H9 (cell line): ENCODE data around the gene ZIC5. TPM values are rescaled to one million over a fixed set of nuclear protein-coding genes. Genes with fewer than 3 reads are reported as not detected.

Source experiments
- DNase-seq: peaks from one replicate; pipeline ENCODE4 v3.0.0-alpha.2; 2017
- H2AFZ ChIP-seq: one replicate; pipeline ENCODE4 v1.6.1; 2013; ENCODE audit warnings: mild to moderate bottlenecking, low read length, control low read depth, moderate library complexity
- H2AK5ac ChIP-seq: 2 replicates; pipeline ENCODE4 v1.6.1; 2013; ENCODE audit warnings: low read length, control low read depth, mixed read lengths; ENCODE audit not compliant: insufficient read length
- H2BK120ac ChIP-seq: one replicate; pipeline ENCODE4 v1.6.1; 2013; ENCODE audit warnings: low read depth, mild to moderate bottlenecking, low read length, control low read depth, inconsistent platforms; ENCODE audit not compliant: poor library complexity, severe bottlenecking
- H2BK12ac ChIP-seq: 2 replicates; pipeline ENCODE4 v1.6.1; 2013; ENCODE audit warnings: low read length, control low read depth, mixed read lengths, low read depth; ENCODE audit not compliant: insufficient read length
- H2BK15ac ChIP-seq: 2 replicates; pipeline ENCODE4 v1.6.1; 2013; ENCODE audit warnings: low read depth, low read length, control low read depth
- H2BK20ac ChIP-seq: one replicate; pipeline ENCODE4 v1.6.1; 2013; ENCODE audit warnings: low read depth, mild to moderate bottlenecking, low read length, control low read depth, inconsistent platforms; ENCODE audit not compliant: poor library complexity, severe bottlenecking
- H2BK5ac ChIP-seq: 2 replicates; pipeline ENCODE4 v1.6.1; 2013; ENCODE audit warnings: low read length, control low read depth, mixed read lengths; ENCODE audit not compliant: insufficient read length
- H3K14ac ChIP-seq: 2 replicates; pipeline ENCODE4 v1.6.1; 2013; ENCODE audit warnings: low read length, control low read depth; ENCODE audit not compliant: insufficient read depth
- H3K18ac ChIP-seq: 2 replicates; pipeline ENCODE4 v1.6.1; 2013; ENCODE audit warnings: low read depth, mild to moderate bottlenecking, mixed read lengths, low read length, control low read depth; ENCODE audit not compliant: insufficient read length
- H3K23ac ChIP-seq: 2 replicates; pipeline ENCODE4 v1.6.1; 2013; ENCODE audit warnings: low read length, control low read depth, mixed read lengths, low read depth; ENCODE audit not compliant: insufficient read length
- H3K23me2 ChIP-seq: 2 replicates; pipeline ENCODE4 v1.6.1; 2013; ENCODE audit warnings: low read depth, mild to moderate bottlenecking, mixed read lengths, low read length, control low read depth; ENCODE audit not compliant: insufficient read length, poor library complexity, severe bottlenecking
- H3K27ac ChIP-seq: 2 replicates; pipeline ENCODE4 v1.5.1; 2013; ENCODE audit warnings: low read length, control low read depth, mixed read lengths, low read depth; ENCODE audit not compliant: insufficient read length
- H3K27me3 ChIP-seq: 2 replicates; pipeline ENCODE4 v1.6.1; 2013; ENCODE audit warnings: low read length, control low read depth, inconsistent platforms; ENCODE audit not compliant: insufficient read depth
- H3K4ac ChIP-seq: 2 replicates; pipeline ENCODE4 v1.6.1; 2013; ENCODE audit warnings: low read depth, mild to moderate bottlenecking, control low read depth, inconsistent platforms, low read length, moderate library complexity
- H3K4me1 ChIP-seq: 2 replicates; pipeline ENCODE4 v1.6.1; 2013; ENCODE audit warnings: low read length, control low read depth, inconsistent platforms; ENCODE audit not compliant: insufficient read depth
- H3K4me2 ChIP-seq: 2 replicates; pipeline ENCODE4 v1.6.1; 2013; ENCODE audit warnings: low read length, control low read depth, mixed read lengths; ENCODE audit not compliant: insufficient read length, insufficient read depth
- H3K56ac ChIP-seq: 2 replicates; pipeline ENCODE4 v1.6.1; 2013; ENCODE audit warnings: low read depth, mild to moderate bottlenecking, mixed read lengths, low read length, control low read depth; ENCODE audit not compliant: insufficient read length
- H3K79me1 ChIP-seq: 2 replicates; pipeline ENCODE4 v1.6.1; 2013; ENCODE audit warnings: low read depth, mild to moderate bottlenecking, moderate library complexity, low read length, control low read depth, inconsistent platforms; ENCODE audit not compliant: insufficient read depth, poor library complexity, severe bottlenecking
- H3K79me2 ChIP-seq: 2 replicates; pipeline ENCODE4 v1.6.1; 2013; ENCODE audit warnings: low read length, control low read depth, inconsistent platforms; ENCODE audit not compliant: insufficient read depth
- H3K9ac ChIP-seq: 2 replicates; pipeline ENCODE4 v1.6.1; 2013; ENCODE audit warnings: low read length, control low read depth, mixed read lengths; ENCODE audit not compliant: insufficient read length; ENCODE audit errors: extremely low read depth
- H3K9me3 ChIP-seq: one replicate; pipeline ENCODE4 v1.6.1; 2013; ENCODE audit warnings: low read depth, low read length, inconsistent platforms; ENCODE audit not compliant: control insufficient read depth
- H3T11ph ChIP-seq: one replicate; pipeline ENCODE4 v1.6.1; 2013; ENCODE audit warnings: mild to moderate bottlenecking, low read length, control low read depth, inconsistent platforms
- H4K20me1 ChIP-seq: one replicate; pipeline ENCODE4 v1.6.1; 2013; ENCODE audit not compliant: control insufficient read depth, insufficient read length, insufficient read depth
- H4K5ac ChIP-seq: 2 replicates; pipeline ENCODE4 v1.6.1; 2013; ENCODE audit warnings: low read depth, mild to moderate bottlenecking, mixed read lengths, low read length, control low read depth; ENCODE audit not compliant: insufficient read length
- H4K8ac ChIP-seq: replicated peaks from 2 replicates; pipeline ENCODE4 v1.6.1; 2013; ENCODE audit warnings: low read length, control low read depth, mixed read lengths, low read depth; ENCODE audit not compliant: insufficient read length
- H4K91ac ChIP-seq: 2 replicates; pipeline ENCODE4 v1.6.1; 2013; ENCODE audit warnings: low read depth, mild to moderate bottlenecking, moderate library complexity, mixed read lengths, low read length, control low read depth; ENCODE audit not compliant: insufficient read length
- H3K27ac Mint-ChIP-seq, 3 experiments: 2 replicates in 2 of 3; 3 replicates in 1 of 3; pipeline ENCODE4 v1.8.0; 2020 to 2021; ENCODE audit warnings: mixed read lengths in 3 of 3, mild to moderate bottlenecking in 1 of 3, moderate library complexity in 1 of 3
- H3K27me3 Mint-ChIP-seq: 2 replicates; pipeline ENCODE4 v1.8.0; 2021; ENCODE audit warnings: low read depth, mild to moderate bottlenecking, moderate library complexity, mixed read lengths
- H3K36me3 Mint-ChIP-seq, 3 experiments: 2 replicates in 2 of 3; 3 replicates in 1 of 3; pipeline ENCODE4 v1.8.0; 2020 to 2021; ENCODE audit warnings: low read depth in 3 of 3, mixed read lengths in 3 of 3; ENCODE audit not compliant: insufficient read depth in 1 of 3
- H3K4me1 Mint-ChIP-seq, 2 experiments: 2 replicates each; pipeline ENCODE4 v1.8.0; 2020; ENCODE audit warnings: mixed read lengths in 2 of 2
- H3K4me3 Mint-ChIP-seq, 2 experiments: 2 replicates in 1 of 2; 3 replicates in 1 of 2; pipeline ENCODE4 v1.8.0; 2020 to 2021; ENCODE audit warnings: mild to moderate bottlenecking in 2 of 2, mixed read lengths in 2 of 2, moderate library complexity in 1 of 2
- H3K9me3 Mint-ChIP-seq, 2 experiments: 2 replicates in 1 of 2; 3 replicates in 1 of 2; pipeline ENCODE4 v1.8.0; 2020; ENCODE audit warnings: mild to moderate bottlenecking in 2 of 2, mixed read lengths in 2 of 2, moderate library complexity in 1 of 2
- CTCF ChIP-seq: fragments of 200-600 bp; sonication (generic); conservative IDR thresholded peaks from 3 replicates; pipeline ENCODE4 v1.8.0; 2021; ENCODE audit warnings: antibody characterized with exemption, mild to moderate bottlenecking
- WGBS: extraction: QIAGEN DNeasy Blood & Tissue Kit; methylation state at CpG from one replicate; pipeline ENCODE4 v1.1.7; 2013; ENCODE audit warnings: missing lambda C conversion rate, low lambda C conversion rate, mixed read lengths; ENCODE audit not compliant: insufficient read length; ENCODE audit errors: extremely low coverage; 5-methylcytosine and 5-hydroxymethylcytosine counted together
- total RNA-seq: library from RNA; stranded (reverse); gene quantifications from 2 replicates; pipeline ENCODE4 v1.2.1, GENCODE V29; 2021

The ZIC5 gene
- total RNA-seq, 1 experiment from 2014 or later, result 51.9 TPM

- H4K5ac ChIP-seq, result no peak overlapping the region
- peaks cover 26% of the 10 kb centered on the region for H3K27me3 Mint-ChIP-seq
- H3K4me1 Mint-ChIP-seq, result peaks cover 19 to 27% of the 10 kb centered on the region in 2 experiments
- TF ChIP-seq CTCF, result no peak
- H3K27ac ChIP-seq, result no peak overlapping the region
- H3T11ph ChIP-seq, result no peak overlapping the region
- H2AK5ac ChIP-seq, result no peak overlapping the region
- H3K27ac Mint-ChIP-seq, result no peak overlapping the region
- no peak overlapping the region for H3K4ac ChIP-seq
- H2BK5ac ChIP-seq, result no peak overlapping the region
- no peak overlapping the region for H2BK12ac ChIP-seq
- no peaks in the 10 kb centered on the region for H4K20me1 ChIP-seq
- H3K23ac ChIP-seq, result no peak overlapping the region
- WGBS, result no CpG with 5 or more reads among the region's 4 CpGs
- no peak overlapping the region for H4K91ac ChIP-seq
- H3K79me2 ChIP-seq, result no peaks in the 10 kb centered on the region
- H3K4me2 ChIP-seq, result no peak overlapping the region
- H3K9me3 Mint-ChIP-seq, result no peaks in the 10 kb centered on the region
- H4K8ac ChIP-seq, result no peak overlapping the region
- H2BK120ac ChIP-seq, result no peak overlapping the region
- no peaks in the 10 kb centered on the region; a peak in 2 of 7 replicates for H3K36me3 Mint-ChIP-seq
- no peak overlapping the region for H2BK20ac ChIP-seq
- no peaks in the 10 kb centered on the region for H3K79me1 ChIP-seq
- H3K18ac ChIP-seq, result no peak overlapping the region
- DNase-seq, result no peak
- no peaks in the 10 kb centered on the region for H3K27me3 ChIP-seq
- no peaks in the 10 kb centered on the region for H3K23me2 ChIP-seq
- H3K9ac ChIP-seq, result no peak overlapping the region
- H2BK15ac ChIP-seq, result no peak overlapping the region
- no peak overlapping the region for H3K4me3 Mint-ChIP-seq
- H3K9me3 ChIP-seq, result no peaks in the 10 kb centered on the region
- no peaks in the 10 kb centered on the region; the same call in 1 of the 2 replicates for H3K4me1 ChIP-seq
- H2AFZ ChIP-seq, result no peak overlapping the region
- no peak overlapping the region for H3K14ac ChIP-seq
- H3K56ac ChIP-seq, result no peak overlapping the region
Measured at GRCh38 chr13:99948411-99948810, 23.2 kb downstream of the ZIC5 start.
